Vagina (tissue), 2 donors: Measurements from ENCODE around the gene CCDC134.

Experiments used
- POLR2A ChIP-seq, 2 donors: fragments of 450-650 bp; IDR thresholded peaks; one replicate each; pipeline ENCODE4 v1.6.1; 2017; ENCODE audit warnings: antibody characterized with exemption in 2 of 2, mild to moderate bottlenecking in 2 of 2, moderate library complexity in 2 of 2
- TF ChIP-seq, protein P1 (sequence below), 3 experiments: fragments of 450-650 bp in 2 of 3; fragments of 200-600 bp in 1 of 3; sonication (generic) in 1 of 3; IDR thresholded peaks; one replicate each; pipeline ENCODE4 v1.5.1; 2017 to 2019; ENCODE audit warnings: antibody characterized with exemption in 3 of 3, mild to moderate bottlenecking in 2 of 3, moderate library complexity in 2 of 3

DNA sequence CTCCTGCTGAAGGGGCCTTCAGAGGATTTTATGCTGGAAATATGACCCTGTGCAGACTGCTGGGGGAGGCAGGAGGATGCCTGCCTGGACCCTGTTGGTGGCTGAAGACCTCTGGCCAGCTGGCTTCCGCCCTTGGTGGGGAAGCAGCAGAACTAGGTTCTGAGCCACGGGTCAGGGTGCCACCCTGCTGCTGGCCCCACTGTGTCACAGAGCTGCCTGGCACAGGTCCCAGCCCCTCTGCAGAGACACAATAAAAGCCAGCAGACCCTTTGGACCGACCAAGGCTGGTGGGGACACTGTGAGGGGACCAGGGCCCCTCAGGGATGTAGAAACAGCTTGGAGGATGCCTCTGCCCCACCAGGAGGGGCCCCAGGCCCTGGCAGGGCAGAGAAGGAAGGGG is 25.5 kb downstream of the CCDC134 start:
- TF ChIP-seq, protein P1, sequence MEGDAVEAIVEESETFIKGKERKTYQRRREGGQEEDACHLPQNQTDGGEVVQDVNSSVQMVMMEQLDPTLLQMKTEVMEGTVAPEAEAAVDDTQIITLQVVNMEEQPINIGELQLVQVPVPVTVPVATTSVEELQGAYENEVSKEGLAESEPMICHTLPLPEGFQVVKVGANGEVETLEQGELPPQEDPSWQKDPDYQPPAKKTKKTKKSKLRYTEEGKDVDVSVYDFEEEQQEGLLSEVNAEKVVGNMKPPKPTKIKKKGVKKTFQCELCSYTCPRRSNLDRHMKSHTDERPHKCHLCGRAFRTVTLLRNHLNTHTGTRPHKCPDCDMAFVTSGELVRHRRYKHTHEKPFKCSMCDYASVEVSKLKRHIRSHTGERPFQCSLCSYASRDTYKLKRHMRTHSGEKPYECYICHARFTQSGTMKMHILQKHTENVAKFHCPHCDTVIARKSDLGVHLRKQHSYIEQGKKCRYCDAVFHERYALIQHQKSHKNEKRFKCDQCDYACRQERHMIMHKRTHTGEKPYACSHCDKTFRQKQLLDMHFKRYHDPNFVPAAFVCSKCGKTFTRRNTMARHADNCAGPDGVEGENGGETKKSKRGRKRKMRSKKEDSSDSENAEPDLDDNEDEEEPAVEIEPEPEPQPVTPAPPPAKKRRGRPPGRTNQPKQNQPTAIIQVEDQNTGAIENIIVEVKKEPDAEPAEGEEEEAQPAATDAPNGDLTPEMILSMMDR (IDR thresholded peaks at IDR 0.05): no peak
- no peak for TF ChIP-seq POLR2A (IDR thresholded peaks at IDR 0.05)
